ELR (cell line): ENCODE results near the gene SGCD.
"Not testable (repeated sequence)": the region's sequence is repeated elsewhere in the genome, so short reads cannot be mapped to it uniquely, and the experiment has no call there.

Experiments used
- DNase-seq: peaks from one replicate; pipeline ENCODE4 v3.0.0-alpha.2; 2015; ENCODE audit warnings: low read depth

Gene SGCD

GRCh38 chr5:156570615-156571014 is 243.7 kb downstream of the SGCD start:
- no peak for DNase-seq

- no peak for DNase-seq
These were observed 254.8 kb downstream of the SGCD start for GRCh38 chr5:156581725-156582124.

GRCh38 chr5:156582193-156582598 is 255.2 kb downstream of the SGCD start:
- no peak for DNase-seq

GRCh38 chr5:156584871-156585270 is 257.9 kb downstream of the SGCD start:
- no peak for DNase-seq

- no peak for DNase-seq
These were observed 259.0 kb downstream of the SGCD start for GRCh38 chr5:156585999-156586398.

GRCh38 chr5:156587012-156587411 is 260.0 kb downstream of the SGCD start:
- no peak for DNase-seq

GRCh38 chr5:156588306-156588705 is 261.3 kb downstream of the SGCD start:
- no peak for DNase-seq

GRCh38 chr5:156589104-156589945 is 262.4 kb downstream of the SGCD start:
- no peak for DNase-seq

- DNase-seq: no peak
These were observed 262.9 kb downstream of the SGCD start for GRCh38 chr5:156589946-156590216.

- DNase-seq: no peak
These were observed 264.0 kb downstream of the SGCD start for GRCh38 chr5:156590978-156591377.

- no peak for DNase-seq
These were observed 264.7 kb downstream of the SGCD start for GRCh38 chr5:156591631-156592030.

- no peak for DNase-seq
These were observed 266.6 kb downstream of the SGCD start for GRCh38 chr5:156593546-156593945.

GRCh38 chr5:156594406-156594805 is 267.4 kb downstream of the SGCD start:
- no peak for DNase-seq

- DNase-seq: no peak
These were observed 268.3 kb downstream of the SGCD start for GRCh38 chr5:156595132-156595787.

GRCh38 chr5:156597276-156597675 is 270.3 kb downstream of the SGCD start:
- no peak for DNase-seq

- no peak for DNase-seq
These were observed 272.0 kb downstream of the SGCD start for GRCh38 chr5:156598964-156599363.

- not testable (repeated sequence) for DNase-seq
These were observed 283.6 kb downstream of the SGCD start for GRCh38 chr5:156610582-156610981.

- no peak for DNase-seq
These were observed 288.9 kb downstream of the SGCD start for GRCh38 chr5:156615901-156616300.

- DNase-seq: no peak
These were observed 290.5 kb downstream of the SGCD start for GRCh38 chr5:156617426-156617825.

GRCh38 chr5:156618601-156619000 is 291.6 kb downstream of the SGCD start:
- DNase-seq: no peak

- no peak for DNase-seq
These were observed 294.8 kb downstream of the SGCD start for GRCh38 chr5:156621719-156622118.

GRCh38 chr5:156623381-156624040 is 296.5 kb downstream of the SGCD start:
- DNase-seq: no peak

- no peak for DNase-seq
These were observed 297.7 kb downstream of the SGCD start for GRCh38 chr5:156624686-156625085.
